HFFc6 (cell line): ENCODE measurements around the gene KCNE2. TPM values are rescaled to one million over a fixed set of nuclear protein-coding genes. Genes with fewer than 3 reads are reported as not detected.
A peak's percentile ranks its signal among the peaks of the same experiment; 100 is the strongest.

ENCODE experiments used
- DNase-seq: peaks from one replicate; pipeline ENCODE4 v3.0.0-alpha.2; 2018
- H3K27ac Mint-ChIP-seq: 2 replicates; pipeline ENCODE4 v1.8.0; 2020; ENCODE audit warnings: mild to moderate bottlenecking, mixed read lengths
- H3K27me3 Mint-ChIP-seq: 2 replicates; pipeline ENCODE4 v1.8.0; 2021; ENCODE audit warnings: mild to moderate bottlenecking, moderate library complexity, mixed read lengths; ENCODE audit not compliant: insufficient read depth
- H3K36me3 Mint-ChIP-seq: 2 replicates; pipeline ENCODE4 v1.8.0; 2021; ENCODE audit warnings: low read depth, mixed read lengths
- H3K4me1 Mint-ChIP-seq: 2 replicates; pipeline ENCODE4 v1.8.0; 2020; ENCODE audit warnings: low read depth, mixed read lengths
- H3K4me3 Mint-ChIP-seq: 2 replicates; pipeline ENCODE4 v1.8.0; 2020; ENCODE audit warnings: mild to moderate bottlenecking, moderate library complexity, mixed read lengths
- H3K9me3 Mint-ChIP-seq: 2 replicates; pipeline ENCODE4 v1.8.0; 2020; ENCODE audit warnings: mild to moderate bottlenecking, mixed read lengths
- CTCF ChIP-seq: fragments of 200-600 bp; sonication (generic); IDR thresholded peaks from 2 replicates; pipeline ENCODE4 v1.5.0; 2021; ENCODE audit warnings: antibody characterized with exemption, mild to moderate bottlenecking
- total RNA-seq, 6 experiments: library from RNA; stranded (reverse); fragmentation: NEBNext Ultra II Directional; extraction: Animal tissue kit (Norgen Biotek cat#: 25700); gene quantifications; 2 replicates in 1 of 6; 3 replicates in 5 of 6; pipeline ENCODE4 v1.2.3, GENCODE V29; 2021

Gene KCNE2
- total RNA-seq, 6 experiments from 2014 or later = not detected

- no peaks in the 10 kb centered on the region for H3K9me3 Mint-ChIP-seq
- H3K4me1 Mint-ChIP-seq = peaks cover 24% of the 10 kb centered on the region
- H3K4me3 Mint-ChIP-seq = no peak overlapping the region
Measured at GRCh38 chr21:34343838-34344381, 19.9 kb upstream of the KCNE2 start.

GRCh38 chr21:34344584-34344983 lies 19.2 kb upstream of the KCNE2 start:
- H3K27ac Mint-ChIP-seq = no peak overlapping the region
- no peak for TF ChIP-seq CTCF
- DNase-seq = no peak
- no peaks in the 10 kb centered on the region for H3K36me3 Mint-ChIP-seq
- no peak overlapping the region for H3K4me3 Mint-ChIP-seq
- peaks cover 24% of the 10 kb centered on the region for H3K4me1 Mint-ChIP-seq
- H3K9me3 Mint-ChIP-seq = no peaks in the 10 kb centered on the region
- H3K27me3 Mint-ChIP-seq = peaks cover 31% of the 10 kb centered on the region

More at GRCh38 chr21:34343838-34344381, 19.9 kb upstream of the KCNE2 start:
- H3K36me3 Mint-ChIP-seq = no peaks in the 10 kb centered on the region
- DNase-seq = no peak
- no peak overlapping the region for H3K27ac Mint-ChIP-seq
- no peak for TF ChIP-seq CTCF
- H3K27me3 Mint-ChIP-seq = peaks cover 34% of the 10 kb centered on the region

GRCh38 chr21:34345091-34345871 lies 18.5 kb upstream of the KCNE2 start:
- H3K9me3 Mint-ChIP-seq = no peaks in the 10 kb centered on the region
- peak overlapping the region; percentile 32; the same call in 1 of the 2 replicates for H3K27ac Mint-ChIP-seq
- H3K4me3 Mint-ChIP-seq = peak overlapping the region; percentile 46
- DNase-seq = peak; percentile 8
- H3K36me3 Mint-ChIP-seq = no peaks in the 10 kb centered on the region
- TF ChIP-seq CTCF = no peak
- H3K27me3 Mint-ChIP-seq = peaks cover 30% of the 10 kb centered on the region
- H3K4me1 Mint-ChIP-seq = peaks cover 24% of the 10 kb centered on the region

- Mint-ChIP-seq H3K36me3 (no peaks in the 10 kb centered on the region), H3K27ac (peak overlapping the region; percentile 32; the same call in 1 of the 2 replicates), H3K4me1 (peaks cover 24% of the 10 kb centered on the region), H3K27me3 (peaks cover 29% of the 10 kb centered on the region), H3K4me3 (peak overlapping the region; percentile 46), H3K9me3 (no peaks in the 10 kb centered on the region)
- DNase-seq = peak; percentile 5
- no peak for TF ChIP-seq CTCF
Measured at GRCh38 chr21:34345892-34346291, 17.9 kb upstream of the KCNE2 start.

- H3K36me3 Mint-ChIP-seq = no peaks in the 10 kb centered on the region
- peaks cover 19% of the 10 kb centered on the region for H3K27me3 Mint-ChIP-seq
- no peaks in the 10 kb centered on the region for H3K9me3 Mint-ChIP-seq
- TF ChIP-seq CTCF = no peak
- peaks cover 24% of the 10 kb centered on the region for H3K4me1 Mint-ChIP-seq
- no peak overlapping the region for H3K4me3 Mint-ChIP-seq
- DNase-seq = no peak
- no peak overlapping the region for H3K27ac Mint-ChIP-seq
Measured at GRCh38 chr21:34348890-34349519, 14.8 kb upstream of the KCNE2 start.
